ENCODE measurements around the gene DPP3.

DPP3 gene

DNA sequence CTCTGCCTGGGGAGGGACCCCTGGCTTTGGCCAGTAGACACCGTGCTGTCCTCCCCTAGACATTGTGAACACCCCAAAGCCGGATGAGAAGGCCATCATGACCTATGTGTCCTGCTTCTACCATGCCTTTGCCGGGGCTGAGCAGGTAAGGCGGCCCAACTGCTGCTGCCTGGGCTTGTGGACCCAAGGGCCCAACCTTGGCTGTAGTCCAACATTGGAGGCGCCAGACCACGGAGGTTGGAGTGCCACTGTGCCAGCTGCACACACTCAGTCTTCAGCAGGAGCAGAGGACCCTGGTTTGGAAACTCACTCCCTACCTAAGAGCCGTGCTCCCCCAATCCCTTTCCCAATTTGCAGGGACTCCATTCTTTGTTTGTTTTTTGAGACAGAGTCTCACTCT, 75.9 kb downstream of the DPP3 start:
- no peak for TF ChIP-seq CTCF (IDR thresholded peaks at IDR 0.05; ENCODE audit: control insufficient read depth, insufficient read depth, low read depth, low read length, missing control alignments)
- no peak overlapping the region for H3K4me3 ChIP-seq (ENCODE audit: control insufficient read depth, low read depth, low read length)
- no peak for DNase-seq (ENCODE audit: low read depth)

DNA sequence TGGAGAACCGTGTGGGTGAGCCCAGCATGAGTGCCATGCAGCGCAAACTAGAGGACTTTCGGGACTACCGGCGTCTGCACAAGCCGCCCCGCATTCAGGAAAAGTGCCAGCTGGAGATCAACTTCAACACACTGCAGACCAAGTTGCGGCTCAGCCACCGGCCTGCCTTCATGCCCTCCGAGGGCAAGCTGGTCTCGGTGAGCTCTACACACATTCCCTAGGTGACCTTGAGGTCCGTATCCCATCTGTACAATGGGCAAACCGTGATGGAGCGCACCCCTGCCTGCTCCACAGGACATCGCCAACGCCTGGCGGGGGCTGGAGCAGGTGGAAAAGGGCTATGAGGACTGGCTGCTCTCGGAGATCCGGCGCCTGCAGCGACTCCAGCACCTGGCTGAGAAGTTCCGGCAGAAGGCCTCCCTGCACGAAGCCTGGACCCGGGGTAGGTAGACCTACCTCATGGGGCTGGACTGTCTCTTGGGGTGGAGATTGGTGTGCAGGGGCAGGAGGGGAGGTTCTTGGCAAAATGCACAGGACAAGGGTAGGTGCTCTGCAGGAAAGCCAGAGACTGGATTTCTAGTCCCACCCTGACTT, 77.6 kb downstream of the DPP3 start:
- no peak for TF ChIP-seq CTCF (IDR thresholded peaks at IDR 0.05; ENCODE audit: control insufficient read depth, insufficient read depth, low read depth, low read length, missing control alignments)
- no peak for DNase-seq (ENCODE audit: low read depth)
- no peak overlapping the region for H3K4me3 ChIP-seq (ENCODE audit: control insufficient read depth, low read depth, low read length)
